Stimulated activated CD8-positive, alpha-beta memory T cell treated with anti-CD3 and anti-CD28 coated beads, Interleukin-15, amount 100 ng/mL, for 1 hour (primary cell): ENCODE results near the gene PRMT9.
A peak's percentile ranks its signal among the peaks of the same experiment; 100 is the strongest.

Source experiments
- DNase-seq: peaks from one replicate; pipeline ENCODE4 v3.0.0-alpha.2; 2020; ENCODE audit warnings: low read depth

PRMT9 gene

DNA sequence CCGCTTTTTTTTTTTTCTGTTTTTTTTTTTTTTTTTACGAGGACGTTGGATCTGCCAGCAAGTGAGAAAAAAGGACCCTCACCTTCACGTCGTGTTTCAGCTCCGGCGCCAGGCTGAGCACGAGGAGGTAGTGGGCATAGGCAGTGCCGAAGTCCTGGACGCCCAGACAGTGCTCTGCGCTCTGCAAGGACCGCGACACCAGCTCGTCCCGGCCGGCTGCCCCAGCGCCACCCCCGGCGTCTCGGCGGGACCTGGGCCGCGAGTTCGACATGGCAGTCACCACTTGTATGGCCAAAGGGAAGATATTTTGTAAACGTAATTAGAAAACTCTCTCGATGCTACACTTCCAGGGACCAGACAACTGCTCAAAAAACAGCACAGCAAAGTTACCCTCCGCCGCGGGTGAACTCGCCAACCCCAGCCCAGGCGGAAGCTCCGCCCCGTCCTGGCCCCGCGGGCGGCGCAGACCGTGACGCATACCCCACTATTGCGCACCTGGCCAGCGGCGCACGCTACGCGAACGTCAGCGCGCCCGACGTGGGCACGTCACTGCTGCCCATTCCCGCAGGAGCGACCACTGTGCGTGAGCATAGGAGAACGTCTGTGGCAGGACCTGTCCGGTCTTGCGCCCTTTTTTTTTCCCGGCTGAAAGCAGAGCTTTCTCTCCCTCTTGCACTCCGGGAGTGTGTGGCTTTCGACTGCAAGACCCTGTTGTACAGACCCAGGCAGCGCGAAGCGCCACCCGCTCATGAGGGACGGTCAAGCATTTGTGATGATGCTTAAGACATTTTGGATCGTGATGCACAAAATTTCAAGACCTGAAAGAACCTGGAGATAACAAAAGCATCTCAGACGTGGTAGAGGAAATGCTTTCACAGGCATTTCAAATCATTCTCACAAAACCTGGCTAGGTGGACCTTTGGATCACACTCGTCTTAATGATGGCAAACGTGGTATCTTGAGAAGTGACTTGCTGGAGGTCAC is at the start of gene PRMT9:
Gene PRMT9 (minus strand): TSS at position 447 of the 984 bp plus-strand sequence. CDS start 176 bp downstream, at position 271.
- peak; percentile 67 for DNase-seq

GRCh38 chr4:147732518-147733235 is 48.7 kb upstream of the PRMT9 start:
- DNase-seq, result peak; percentile 2

DNA sequence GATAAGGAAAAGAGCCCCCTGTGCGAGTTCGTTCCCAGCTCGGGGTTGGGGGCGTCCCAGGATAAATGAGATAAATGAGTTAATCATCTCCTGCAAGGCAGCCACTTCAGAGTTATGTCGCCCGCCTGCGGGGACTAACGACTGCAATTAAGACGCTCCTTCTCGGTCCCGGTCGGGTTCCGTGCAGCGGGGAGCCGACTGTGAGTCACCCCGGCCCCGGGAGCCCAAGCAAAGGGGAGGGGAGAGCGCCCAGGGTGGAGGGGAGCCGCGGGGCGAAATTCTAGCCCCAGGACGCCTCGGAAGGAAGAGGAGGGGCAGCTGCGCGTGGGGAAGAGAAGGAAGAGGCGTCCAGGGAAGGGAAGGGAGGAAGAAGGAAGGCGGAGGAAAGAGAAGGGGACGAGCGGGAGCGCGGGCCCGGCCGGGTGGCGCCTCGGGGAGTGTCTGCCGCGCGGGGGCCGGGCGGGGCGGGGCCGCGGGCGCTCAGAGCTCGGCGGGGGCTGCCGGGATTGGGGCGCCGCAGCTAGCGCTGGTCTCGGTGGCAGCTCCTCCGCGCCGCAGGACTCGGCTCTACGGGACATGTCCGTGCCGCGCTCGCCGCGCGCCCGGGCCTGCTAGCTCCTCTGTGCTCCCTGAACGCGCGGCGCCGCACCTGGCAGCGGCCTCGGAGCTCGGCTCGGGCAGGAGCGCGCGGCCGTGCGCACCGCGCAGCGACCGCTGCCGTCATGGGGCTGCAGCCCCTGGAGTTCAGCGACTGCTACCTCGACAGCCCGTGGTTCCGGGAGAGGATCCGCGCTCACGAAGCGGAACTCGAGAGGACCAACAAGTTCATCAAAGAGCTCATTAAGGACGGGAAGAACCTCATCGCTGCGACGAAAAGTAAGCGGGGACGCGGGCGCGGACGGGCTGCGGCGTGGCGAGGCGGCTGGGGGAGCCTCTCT is 47.9 kb upstream of the PRMT9 start, which contains the start of gene ARHGAP10:
Gene ARHGAP10 (plus strand): TSS at position 509 of the 938 bp plus-strand sequence. CDS start 214 bp downstream, at position 723.
- DNase-seq, result peak; percentile 50

DNA sequence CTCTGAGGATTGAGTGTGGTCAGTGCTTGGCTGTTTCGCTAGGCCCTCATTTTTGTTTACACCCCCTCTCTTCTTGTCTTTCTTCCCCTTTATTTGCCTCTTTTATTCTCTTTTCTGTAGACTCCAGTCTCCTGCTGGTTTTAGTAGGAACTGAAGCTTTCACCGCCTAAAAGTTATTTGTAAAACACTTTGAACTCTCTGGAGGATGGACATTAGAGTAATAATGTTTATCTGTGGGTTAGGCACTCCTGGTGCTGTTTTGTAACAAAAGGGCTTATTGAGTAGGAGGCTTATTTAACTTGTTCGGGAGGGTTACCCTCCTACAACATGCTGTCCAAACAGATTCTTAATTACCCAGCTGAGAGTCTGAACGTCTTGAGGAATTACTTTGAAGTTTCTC is 46.4 kb upstream of the PRMT9 start:
- no peak for DNase-seq

DNA sequence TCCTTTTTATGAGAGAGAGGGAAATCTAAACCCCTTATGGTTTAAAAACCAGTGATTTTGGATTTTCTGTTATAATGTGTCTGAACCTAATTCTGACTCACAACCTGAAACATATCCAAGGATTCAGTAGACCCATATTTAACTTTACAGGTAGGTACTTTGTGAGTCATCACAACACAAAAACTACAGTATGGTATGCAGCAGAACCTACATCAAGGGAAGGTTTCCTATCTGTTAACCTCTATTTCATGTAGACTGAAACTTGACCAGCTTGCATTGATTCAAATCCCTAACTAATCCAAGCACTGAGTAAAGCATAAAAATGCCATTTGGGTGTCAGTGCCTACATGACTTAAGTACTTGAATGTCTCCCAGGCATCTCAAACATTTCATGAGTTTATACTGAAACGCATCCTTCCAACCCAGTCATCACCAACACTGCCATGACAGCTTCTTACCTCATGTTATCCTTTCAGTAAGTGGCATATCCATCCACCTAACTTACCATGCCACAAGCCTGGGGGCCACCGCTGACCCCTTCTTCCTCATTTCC is 43.6 kb upstream of the PRMT9 start:
- no peak for DNase-seq

DNA sequence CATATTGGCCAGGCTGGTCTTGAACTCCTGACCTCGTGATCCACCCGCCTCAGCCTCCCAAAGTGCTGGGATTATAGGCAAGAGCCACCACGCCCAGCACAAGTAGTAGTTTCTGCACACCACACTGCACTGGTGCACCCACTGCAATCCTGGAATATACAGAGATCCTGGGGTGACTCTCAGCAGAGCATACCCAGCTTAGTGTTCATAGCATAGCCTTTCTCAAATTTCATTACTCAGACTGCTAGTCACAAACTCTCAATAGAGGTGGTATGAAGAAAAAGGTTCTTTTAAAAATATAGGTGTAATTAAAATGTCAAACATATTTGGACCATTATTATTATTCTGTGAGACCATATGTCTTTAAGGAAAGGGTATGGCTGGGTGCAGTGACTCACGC is 41.7 kb upstream of the PRMT9 start:
- DNase-seq, result no peak

DNA sequence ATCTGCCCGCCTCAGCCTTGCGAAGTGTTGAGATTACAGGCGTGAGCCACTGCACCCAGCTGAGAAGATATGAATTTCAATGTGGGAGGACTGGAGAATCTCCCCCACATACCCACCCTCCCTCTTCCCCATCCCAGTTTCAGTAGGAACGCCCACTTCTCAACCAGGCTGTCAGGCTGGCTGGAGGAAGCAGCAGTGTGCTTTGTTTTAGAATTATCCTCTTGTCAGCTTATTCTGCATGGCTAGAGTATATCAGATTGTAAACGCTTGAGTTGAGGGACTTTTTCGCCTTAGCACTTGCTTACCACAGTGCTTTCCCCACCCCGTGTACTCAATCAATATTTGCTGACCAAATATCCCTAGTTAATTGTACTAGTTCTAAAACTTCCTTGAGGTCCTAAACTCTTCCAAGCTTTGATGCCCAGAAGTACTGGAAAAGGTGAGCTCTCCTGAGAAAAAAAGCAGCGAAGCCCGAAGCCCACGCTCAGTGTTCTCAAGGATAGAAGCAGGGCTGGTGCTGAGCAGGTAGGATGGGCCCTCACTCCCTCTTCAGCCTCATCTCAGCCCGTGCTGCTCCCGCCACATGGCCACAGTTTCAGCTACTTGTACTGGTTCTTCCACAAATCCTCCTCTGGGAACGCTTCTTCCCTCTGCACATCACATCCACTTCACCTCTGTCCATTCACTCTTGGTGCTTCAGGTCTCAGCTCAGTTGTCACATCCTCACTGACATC is 40.7 kb upstream of the PRMT9 start:
- DNase-seq, result no peak

DNA sequence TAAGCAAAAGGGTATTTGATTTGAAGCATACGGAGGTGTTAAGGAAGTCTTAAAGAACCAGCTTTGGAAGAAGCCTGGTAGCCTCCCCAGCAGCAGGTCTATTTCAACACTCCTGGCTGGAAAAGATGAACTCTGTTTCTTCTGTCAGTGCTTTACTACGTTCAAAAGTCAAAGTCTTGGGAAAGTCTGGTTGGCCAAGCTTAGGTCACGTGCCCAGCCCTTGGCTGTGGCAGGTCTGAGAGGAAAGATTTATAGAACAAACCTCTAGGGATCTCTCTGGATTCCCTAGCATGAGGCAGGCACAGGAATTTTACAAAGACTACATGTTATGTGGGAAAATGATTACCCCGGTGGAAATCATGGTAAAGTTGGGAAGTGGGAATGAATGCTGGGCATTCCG is 39.4 kb upstream of the PRMT9 start:
- no peak for DNase-seq

GRCh38 chr4:147717878-147718277 is 33.9 kb upstream of the PRMT9 start:
- no peak for DNase-seq

DNA sequence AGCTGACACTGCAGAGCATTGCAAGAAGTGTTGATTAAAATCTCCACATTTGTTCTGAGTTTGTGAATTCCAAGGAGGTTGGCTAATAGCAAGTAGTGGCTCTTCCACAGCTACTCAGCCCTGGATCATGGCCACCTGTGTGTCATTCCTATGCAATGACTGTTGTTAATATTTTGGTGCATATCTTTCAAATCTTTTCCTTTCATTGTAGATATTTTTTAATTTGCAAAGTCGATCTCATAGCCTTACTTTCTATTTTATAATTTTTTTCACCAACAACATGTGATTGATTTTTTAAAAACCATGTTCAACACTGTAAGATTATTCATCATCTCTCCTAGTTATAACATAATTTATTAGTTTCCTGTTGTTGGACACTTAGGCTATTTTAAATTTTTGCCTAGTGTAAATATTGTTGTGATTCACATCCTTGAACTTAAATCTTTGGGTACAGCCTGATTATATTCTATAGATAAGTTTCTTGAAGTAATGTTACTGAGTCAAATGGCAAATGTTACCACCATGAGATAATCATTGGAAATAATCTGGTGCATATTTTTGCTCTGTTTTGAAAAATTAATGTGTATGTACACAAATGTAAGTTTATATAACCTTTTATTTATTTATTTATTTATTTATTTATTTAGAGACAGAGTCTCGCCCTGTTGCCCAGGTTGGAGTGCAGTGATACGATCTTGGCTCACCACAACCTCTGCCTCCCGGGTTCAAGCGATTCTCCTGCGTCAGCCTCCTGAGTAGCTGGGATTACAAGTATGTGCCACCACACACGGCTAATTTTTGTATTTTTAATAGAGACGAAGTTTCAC is 30.8 kb upstream of the PRMT9 start:
- DNase-seq, result no peak

DNA sequence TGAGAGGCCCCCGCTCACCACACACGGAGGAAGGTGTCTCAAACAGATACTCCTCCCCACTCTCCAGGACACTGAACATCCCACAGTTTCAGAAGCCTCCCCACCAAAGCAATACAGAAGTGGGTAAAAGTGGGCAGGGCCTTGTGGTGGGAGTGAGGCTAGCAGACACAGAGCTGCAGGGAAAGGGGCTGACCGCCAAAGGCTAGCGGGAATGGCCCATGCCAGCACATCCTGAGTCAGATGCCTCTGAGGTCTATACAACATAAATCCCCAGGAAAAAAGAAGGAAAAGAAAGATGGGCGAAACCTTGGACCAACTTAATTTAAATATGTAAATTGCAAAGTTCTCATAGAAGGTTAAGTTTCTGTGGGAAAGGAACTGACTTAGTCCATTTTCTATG is 26.0 kb upstream of the PRMT9 start:
- DNase-seq, result no peak

DNA sequence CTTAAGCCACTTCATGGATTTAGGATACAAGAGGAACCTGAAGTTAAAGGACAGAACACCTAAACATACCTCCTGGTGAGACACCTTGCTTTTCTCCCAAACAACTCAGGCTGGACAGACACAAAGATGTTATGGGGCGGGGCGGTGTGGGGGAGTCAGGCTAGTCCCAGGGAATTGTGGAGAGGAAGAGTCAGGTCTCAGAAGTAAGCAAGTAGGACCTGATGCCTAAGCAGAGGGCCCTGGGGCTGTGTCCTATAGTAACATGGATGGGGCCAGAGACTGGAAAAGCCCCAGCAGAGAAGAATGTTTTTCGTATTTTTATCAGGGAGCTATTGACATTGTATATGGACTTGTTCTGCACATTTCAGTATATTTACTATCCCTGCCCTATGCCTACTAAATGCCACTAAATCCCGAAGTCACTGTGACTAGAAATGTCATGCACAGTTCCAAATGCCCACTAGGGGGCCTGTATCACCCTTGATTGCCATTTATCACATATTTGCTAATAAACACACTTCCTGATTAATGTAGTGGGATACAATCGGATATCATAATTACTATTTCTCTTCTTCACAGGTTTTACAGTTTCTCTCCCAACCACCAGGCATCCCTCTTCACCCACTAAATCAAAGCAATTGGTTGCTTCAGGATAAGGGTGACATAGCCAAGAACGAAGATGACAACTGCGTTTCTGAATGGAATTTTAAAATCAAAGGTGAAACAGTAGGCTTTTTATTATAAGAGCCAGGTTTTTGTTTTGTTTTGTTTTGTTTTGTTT is 24.1 kb upstream of the PRMT9 start:
- DNase-seq, result no peak

DNA sequence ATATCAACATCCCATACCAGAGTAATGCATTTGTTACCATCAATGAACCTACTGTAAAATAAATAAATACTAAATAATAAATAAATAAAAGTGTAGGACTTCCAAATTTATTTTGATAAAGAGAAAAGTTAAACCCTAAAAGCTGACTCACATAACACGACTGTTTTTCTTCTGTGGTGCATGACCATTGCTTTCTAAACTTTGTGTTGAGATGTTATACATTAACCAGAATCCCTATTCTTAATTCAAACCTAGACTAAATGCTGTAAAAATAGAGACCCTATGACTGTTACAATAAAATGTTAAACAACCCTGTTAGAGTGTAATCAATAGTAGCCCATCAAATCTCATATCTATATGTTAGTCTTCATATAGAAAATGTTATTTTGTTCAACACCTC is 20.9 kb upstream of the PRMT9 start:
- DNase-seq, result no peak

DNA sequence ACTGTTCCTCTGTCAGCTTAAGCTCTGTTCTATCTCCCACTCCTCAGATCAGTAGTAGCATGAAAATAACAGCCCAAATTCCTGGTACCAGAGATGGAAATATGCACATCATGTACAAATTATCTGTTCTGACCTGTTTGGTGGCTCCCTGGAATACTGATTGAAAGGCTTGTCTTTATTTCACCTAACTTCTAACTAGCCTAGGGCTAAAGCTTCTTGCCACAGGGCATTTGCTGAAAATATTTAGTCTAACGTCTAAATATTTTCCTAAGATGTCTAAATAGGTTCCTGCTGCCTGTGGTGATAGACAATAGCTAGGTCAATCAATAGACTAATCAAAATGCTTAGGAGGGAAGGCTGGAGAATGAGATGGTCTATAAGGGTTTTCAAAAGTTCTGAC is 12.9 kb upstream of the PRMT9 start:
- DNase-seq, result no peak

GRCh38 chr4:147693218-147693617 is 9.3 kb upstream of the PRMT9 start:
- no peak for DNase-seq

GRCh38 chr4:147691820-147692219 is 7.9 kb upstream of the PRMT9 start:
- DNase-seq, result no peak

DNA sequence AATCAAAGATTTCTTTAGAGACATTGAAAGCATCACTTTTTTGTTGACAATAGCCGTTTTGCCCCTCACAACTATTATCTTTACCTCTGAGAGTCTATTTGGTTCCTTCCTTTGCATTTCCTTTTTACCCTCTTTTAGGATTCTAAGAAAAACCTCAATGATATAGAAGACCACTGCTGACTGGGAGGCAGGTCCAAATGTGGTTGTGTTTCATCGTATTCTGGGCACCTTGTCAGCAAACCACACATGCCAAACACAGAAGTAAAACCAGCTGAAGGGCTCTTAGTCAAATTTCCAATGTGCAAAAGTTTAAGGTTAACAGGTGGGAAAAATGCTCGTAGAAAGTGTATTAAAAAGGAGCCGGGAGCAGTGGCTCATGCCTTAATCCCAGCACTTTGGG is 5.1 kb upstream of the PRMT9 start:
- no peak for DNase-seq

- no peak for DNase-seq
Observed at GRCh38 chr4:147683188-147683591, 773 bp downstream of the PRMT9 start.

DNA sequence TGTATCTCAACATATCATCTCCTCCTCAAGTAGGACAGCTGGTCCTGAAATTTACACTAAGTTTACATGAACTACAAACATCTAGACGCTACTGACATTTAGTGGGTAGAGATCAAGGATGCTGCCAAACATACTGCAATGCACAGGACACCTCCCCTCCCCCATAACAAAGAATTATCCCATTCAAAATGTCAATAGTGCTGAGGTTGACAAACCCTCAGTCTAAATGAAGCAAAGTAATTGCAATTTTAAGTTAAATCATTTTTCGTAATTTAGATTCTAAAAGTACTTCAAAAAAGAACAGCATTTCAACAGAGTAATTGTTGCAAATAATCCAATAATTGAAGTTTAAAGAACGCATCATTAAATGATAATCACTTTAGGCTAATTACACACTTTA is 1.2 kb downstream of the PRMT9 start:
- no peak for DNase-seq
